Activated CD4-positive, alpha-beta T cell treated with anti-CD3 and anti-CD28 coated beads, Interleukin-10, Interleukin-2, amounts not matched to agents 100 ng/mL and 50 ng/mL, durations not matched to agents 16 hours and 8 hours (primary cell): ENCODE results near the gene DNAJB6.

Experiments
- DNase-seq: peaks from one replicate; pipeline ENCODE4 v3.0.0-alpha.2; 2020

The DNAJB6 gene

DNA sequence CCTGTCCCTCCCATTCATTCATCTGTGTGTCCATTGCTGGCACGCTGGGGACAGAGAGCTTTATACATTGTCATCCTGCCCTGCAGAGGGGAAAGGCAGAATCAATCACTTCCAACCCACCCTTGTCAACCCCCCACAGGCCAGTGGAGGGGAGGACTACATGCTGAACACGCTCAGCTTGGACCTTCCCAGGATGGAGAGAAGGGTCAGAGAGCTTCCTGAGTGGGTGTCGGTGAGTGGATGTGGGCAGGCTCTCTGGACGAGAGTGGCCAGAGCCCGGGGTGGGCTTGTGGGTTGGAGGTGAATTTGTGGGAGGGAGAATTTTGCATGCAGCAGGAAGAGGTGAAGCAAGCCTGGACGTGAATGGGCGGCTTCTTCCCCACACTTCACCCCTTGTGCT is 93.9 kb downstream of the DNAJB6 start:
- DNase-seq = no peak

GRCh38 chr7:157431173-157431950 is 94.6 kb downstream of the DNAJB6 start:
- DNase-seq = no peak

- DNase-seq = no peak
These were observed 95.2 kb downstream of the DNAJB6 start for GRCh38 chr7:157431951-157432540.

GRCh38 chr7:157432541-157432956 is 95.7 kb downstream of the DNAJB6 start:
- DNase-seq = peak; percentile 23

GRCh38 chr7:157432957-157433576 is 96.3 kb downstream of the DNAJB6 start:
- DNase-seq = peak; percentile 57

GRCh38 chr7:157433628-157434027 is 96.8 kb downstream of the DNAJB6 start:
- DNase-seq = no peak

- no peak for DNase-seq
These were observed 97.4 kb downstream of the DNAJB6 start for GRCh38 chr7:157434231-157434630.

- DNase-seq = no peak
These were observed 97.9 kb downstream of the DNAJB6 start for GRCh38 chr7:157434701-157435100.

- no peak for DNase-seq
These were observed 99.3 kb downstream of the DNAJB6 start for GRCh38 chr7:157436076-157436475.

DNA sequence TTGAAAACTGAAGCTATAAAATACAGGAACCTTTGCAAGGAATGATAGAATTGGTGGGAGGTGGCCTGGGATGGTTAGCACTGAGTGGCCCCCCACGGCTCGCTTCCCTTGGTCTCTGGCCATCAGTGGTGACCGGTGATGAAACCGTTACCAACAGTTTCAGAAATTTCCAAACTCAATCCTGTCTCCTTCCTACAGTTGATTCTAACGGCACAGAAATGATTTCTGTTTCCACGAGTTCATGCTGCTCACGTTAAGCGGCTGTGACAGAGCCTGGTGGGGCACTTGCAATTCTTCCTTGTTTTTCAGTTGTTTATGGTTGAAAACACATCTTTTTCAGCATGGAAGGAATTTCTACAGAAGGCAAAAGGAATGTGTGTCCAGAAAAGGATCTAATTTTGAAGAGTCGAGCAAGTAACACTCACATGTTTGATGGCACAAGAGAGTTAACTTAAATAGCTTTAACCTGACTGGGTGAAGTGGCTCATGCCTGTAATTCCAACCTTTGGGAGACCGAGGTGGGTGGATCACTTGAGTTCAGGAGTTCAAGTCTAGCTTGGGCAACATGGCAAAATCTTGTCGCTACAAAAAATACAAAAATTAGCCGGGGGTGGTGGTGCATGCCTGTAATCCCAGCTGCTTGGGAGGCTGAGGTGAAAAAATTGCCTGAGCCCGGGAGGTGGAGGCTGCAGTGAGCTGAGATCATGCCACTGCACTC is 100.1 kb downstream of the DNAJB6 start:
- DNase-seq = no peak

DNA sequence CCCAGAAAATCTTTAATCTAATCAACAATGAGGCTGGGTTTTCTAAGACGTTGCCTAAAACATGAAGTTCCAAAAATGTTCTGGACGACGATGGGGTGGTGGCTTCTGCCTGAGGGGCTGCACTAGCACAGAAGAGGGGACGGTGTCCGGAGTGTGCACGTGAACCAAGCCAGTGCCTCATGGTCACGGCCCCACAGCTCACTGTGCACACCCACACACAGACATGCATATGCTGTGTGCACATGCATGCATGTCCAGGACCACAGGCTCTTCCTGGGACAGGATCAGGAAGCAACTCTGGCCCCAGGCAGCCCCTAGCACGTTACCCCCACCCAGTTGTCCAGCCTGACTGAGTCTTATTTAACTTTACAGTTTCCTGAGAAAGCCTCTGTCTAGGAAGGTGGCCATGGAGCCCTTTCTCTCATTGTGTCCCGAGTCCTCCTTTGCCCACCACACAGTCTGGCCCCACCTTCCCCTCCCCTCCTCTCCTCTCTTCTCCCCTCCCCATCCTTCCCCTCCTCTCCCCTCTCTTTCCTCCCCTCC is 100.8 kb downstream of the DNAJB6 start:
- DNase-seq = no peak

DNA sequence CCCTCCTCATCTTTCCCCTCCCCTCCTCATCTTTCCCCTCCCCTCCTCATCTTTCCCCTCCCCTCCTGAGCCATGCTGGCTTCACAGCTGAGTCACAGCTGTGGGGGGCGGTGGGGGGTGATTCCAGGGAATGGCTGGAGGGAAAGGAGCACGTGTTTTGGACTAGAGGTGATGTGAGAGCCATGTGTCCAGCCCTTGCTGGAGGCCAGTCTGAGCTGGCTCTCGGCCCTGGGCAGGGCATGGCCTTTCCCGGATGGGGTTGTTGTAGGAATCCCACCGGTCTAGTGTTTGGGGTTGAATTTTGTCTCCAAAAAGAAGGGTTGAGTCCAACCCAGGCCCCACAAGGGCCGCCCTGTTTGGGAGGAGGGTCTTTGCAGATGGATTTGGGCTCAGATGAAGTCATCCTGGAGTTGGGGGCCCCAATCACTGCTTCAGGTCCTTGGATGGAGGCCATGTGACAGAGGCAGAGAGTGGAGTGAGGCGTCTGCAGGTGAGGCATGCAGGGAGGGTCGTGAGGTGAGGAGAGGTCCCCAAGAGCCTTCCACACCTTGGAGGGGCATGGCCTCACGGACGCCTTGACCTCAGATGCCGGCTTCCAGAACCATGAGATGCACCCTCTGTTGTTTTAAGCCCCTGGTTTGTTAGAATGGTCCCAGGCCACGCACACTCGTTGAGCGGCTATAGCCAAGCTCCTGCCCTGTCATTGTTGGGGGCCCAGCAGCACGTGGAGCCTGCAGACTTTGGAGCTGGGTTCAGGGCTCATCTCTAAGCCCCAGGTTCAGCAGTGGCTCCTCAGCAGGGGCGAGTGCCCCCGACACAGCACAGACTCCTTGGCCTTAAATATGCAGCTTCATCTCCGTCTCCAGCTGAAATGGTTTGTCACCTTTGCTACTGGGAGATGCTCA is 101.6 kb downstream of the DNAJB6 start:
- DNase-seq = no peak

DNA sequence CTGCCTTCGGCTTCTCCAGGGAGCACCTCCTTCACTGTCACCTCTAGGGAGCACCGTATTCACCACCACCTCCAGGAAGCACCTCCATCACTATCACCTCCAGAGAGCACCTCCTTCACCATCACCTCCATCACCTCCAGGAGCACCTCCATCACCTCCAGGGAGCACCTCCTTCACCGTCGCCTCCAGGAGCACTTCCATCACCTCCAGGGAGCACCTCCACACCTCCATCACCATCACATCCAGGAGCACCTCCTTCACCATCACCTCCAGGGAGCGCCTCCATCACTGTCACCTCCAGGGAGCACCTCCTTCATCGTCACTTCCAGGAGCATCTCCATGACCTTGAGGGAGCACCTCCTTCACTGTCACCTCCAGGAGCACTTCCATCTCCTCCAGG is 102.3 kb downstream of the DNAJB6 start:
- no peak for DNase-seq

DNA sequence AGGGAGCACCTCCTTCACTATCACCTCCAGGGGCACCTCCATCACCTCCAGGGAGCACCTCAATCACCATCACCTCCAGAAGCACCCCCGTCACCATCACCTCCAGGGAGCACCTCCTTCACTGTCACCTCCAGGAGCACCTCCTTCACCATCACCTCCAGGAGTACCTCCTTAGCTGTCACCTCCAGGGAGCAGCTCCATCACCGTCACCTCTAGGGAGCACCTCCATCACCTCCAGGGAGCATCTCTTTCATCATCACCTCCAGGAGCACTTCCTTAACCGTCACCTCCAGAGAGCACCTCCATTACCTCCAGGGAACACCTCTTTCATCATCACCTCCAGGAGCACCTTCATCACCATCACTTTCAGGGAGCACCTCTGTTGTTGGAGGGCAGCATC is 103.0 kb downstream of the DNAJB6 start:
- DNase-seq = no peak

- no peak for DNase-seq
These were observed 103.7 kb downstream of the DNAJB6 start for GRCh38 chr7:157440346-157441022.

- DNase-seq = no peak
These were observed 104.2 kb downstream of the DNAJB6 start for GRCh38 chr7:157441023-157441399.

DNA sequence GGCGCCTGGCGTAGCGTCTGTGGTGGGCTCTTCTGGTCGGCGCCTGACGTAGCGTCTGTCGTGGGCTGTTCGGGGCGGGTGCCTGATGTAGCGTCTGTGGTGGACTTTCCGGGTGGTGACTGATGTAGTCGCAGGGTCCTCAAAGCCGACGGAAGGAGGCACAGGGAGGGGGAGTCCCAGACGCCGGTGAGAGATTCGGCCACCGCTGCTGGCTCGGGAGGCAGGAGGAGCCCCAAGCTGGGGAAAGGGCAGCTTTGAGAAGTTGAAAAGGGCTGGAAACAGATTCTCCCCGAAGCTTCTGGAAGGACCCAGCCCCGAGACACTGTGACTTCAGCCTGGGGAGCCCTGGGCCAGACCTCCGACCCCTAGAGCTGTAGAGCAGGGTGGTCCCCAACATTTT is 105.7 kb downstream of the DNAJB6 start:
- DNase-seq = no peak

DNA sequence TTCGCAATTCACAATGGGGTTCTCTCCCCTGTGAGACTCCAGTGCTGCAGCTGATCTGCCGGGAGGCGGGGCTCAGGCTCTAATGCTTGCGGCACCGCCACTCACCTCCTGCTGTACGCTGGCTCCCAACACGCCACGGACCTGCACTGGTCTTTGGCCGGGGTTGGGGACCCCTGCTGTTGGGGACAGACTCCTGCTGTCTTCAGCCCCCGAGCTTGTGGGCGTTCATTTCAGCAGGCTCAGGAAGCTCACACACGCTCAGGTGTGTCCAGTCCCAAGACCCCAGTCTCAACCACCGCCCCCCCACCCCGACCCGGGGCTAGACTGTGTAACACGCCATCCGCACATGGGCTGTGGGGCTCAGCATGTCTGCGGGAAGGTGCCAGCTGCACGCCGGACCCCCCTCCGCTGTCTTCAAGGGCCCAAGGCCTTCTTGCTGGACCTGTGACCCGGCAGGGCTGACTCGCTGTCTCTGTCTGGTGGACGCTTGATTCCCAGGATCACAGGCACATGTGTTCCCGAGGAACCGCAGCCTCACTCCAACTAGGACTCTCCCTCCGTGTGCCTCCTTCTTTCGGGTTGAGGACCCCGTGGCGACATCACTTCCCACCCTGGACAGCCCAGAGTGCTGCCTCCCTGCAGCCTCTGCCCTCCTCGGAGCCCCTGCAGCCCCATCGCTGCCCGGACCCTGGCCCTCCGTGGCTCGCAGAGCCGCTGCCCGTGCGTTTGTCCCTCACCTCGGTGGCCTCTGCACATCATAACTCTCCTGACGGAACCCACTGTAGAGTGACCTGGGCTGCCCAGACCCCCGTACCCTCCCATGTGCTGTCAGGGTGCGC is 106.4 kb downstream of the DNAJB6 start:
- no peak for DNase-seq

DNA sequence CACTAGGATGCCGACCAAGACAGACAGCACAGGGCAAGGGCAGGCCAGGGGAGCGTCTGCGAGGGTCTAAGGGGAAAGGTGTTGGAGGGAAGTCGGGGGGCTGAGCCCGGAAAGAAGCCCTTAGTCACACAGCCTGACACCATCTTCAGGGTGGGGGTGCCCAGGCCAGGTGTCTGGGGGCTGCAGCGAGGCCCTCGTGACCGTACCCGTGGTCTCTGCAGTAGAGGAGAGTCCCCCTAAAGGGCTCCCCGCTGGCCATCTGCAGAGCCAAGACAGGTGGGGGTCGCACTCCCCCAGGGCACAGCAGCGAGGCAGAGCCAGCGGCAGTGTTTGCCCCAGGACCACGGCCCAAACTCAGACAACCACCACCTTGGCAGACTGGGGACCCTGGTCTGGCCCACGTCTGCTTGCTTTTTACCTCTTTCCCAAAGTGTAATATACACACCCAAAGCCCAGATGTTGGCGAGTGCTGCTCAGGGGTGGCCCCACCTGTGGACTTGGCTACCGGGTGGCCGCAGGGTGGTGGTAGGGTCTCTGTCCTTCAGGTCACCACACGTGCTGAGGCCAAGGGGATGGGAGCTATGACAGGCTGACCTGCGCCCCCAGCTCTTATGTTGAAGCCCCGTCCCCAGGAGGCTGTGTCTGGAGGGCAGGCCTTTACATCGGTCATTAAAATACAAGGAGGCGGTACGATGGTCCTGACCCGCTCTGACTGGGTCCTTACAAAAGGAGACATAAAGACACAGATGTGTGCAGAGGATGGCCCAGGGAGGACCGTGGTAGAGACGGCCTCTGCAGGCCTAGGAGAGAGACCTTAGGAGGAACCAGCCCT is 107.4 kb downstream of the DNAJB6 start:
- DNase-seq = no peak

DNA sequence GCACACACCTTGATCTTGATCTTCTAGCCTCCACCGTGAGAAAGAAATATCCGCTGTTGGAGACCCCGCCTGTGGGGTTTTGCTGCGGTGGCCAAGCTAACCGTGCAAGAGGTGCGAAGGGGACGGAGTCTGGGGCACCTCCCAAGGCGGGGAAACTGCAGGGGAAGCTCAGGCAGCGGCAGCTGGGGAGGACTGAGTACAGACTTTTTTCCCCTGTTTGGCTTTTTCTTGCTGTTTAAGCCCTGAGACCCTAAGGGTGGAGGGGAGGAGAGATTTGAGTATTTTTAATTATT is 108.0 kb downstream of the DNAJB6 start:
- DNase-seq = no peak
